Panc1 (cell line): Measurements from ENCODE around the gene ATG4B. TPM values are rescaled to one million over a fixed set of nuclear protein-coding genes. Genes with fewer than 3 reads are reported as not detected.

ENCODE experiments used
- ATAC-seq: fragments of 200-7000 bp; cut with Tn5 transposase; 2 replicates; pipeline ENCODE4 v1.9.1; 2020; ENCODE audit warnings: mild to moderate bottlenecking, moderate library complexity
- BruUV-seq: library from RNA; stranded (reverse); fragments of 400-500 nt; replicated peaks from 2 replicates; lab custom pipeline; 2021; lab: Mats Ljungman, UMichigan
- CTCF ChIA-PET: fragments of 300-600 bp; sonication (Branson Sonifier 250); formaldehyde crosslinking; loops from one replicate; lab custom pipeline; 2022; ENCODE audit warnings: antibody characterized with exemption; lab: Charles Lee
- POLR2A ChIA-PET: fragments of 300-600 bp; sonication (Branson Sonifier 250); formaldehyde crosslinking; loops from one replicate; lab custom pipeline; 2022; ENCODE audit warnings: antibody characterized with exemption; lab: Charles Lee
- DNase-seq: peaks from one replicate; pipeline ENCODE4 v3.0.0-alpha.2; 2010; ENCODE audit warnings: low read depth, low spot score
- H3K27ac ChIP-seq: 2 replicates; pipeline ENCODE4 v1.5.1; 2011; ENCODE audit warnings: mild to moderate bottlenecking, low read length, inconsistent platforms
- H3K27me3 ChIP-seq: fragments of 200-500 bp; sonication (Bioruptor generic); 2 replicates; pipeline ENCODE4 v1.6.0; 2014; ENCODE audit warnings: low read length, inconsistent platforms; ENCODE audit not compliant: control insufficient read depth, insufficient read depth
- H3K36me3 ChIP-seq: fragments of 200-500 bp; sonication (Bioruptor generic); 2 replicates; pipeline ENCODE4 v1.5.1; 2014; ENCODE audit warnings: inconsistent platforms, mild to moderate bottlenecking, low read length, moderate library complexity; ENCODE audit not compliant: control insufficient read depth, insufficient read depth
- H3K4me1 ChIP-seq: 2 replicates; pipeline ENCODE4 v1.5.1; 2011; ENCODE audit warnings: inconsistent platforms, mild to moderate bottlenecking, low read length, moderate library complexity; ENCODE audit not compliant: control insufficient read depth, insufficient read depth
- H3K4me3 ChIP-seq, 2 experiments: 2 replicates each; pipeline ENCODE4 v1.5.1; 2011 to 2012; ENCODE audit warnings: low read depth in 2 of 2, low read length in 2 of 2, mild to moderate bottlenecking in 2 of 2, inconsistent platforms in 1 of 2, moderate library complexity in 1 of 2
- H3K9me3 ChIP-seq: fragments of 200-500 bp; sonication (Bioruptor generic); 2 replicates; pipeline ENCODE4 v1.5.1; 2014; ENCODE audit warnings: low read depth, mild to moderate bottlenecking, inconsistent platforms, low read length, moderate library complexity; ENCODE audit not compliant: control insufficient read depth, insufficient read depth
- POLR2AphosphoS5 ChIP-seq: IDR thresholded peaks from 2 replicates; pipeline ENCODE4 v1.6.1; 2012; ENCODE audit warnings: mild to moderate bottlenecking, low read depth, low read length, moderate library complexity
- SIN3A ChIP-seq: IDR thresholded peaks from 2 replicates; pipeline ENCODE4 v1.6.1; 2012; ENCODE audit warnings: low read depth, mild to moderate bottlenecking, low read length, moderate library complexity, borderline replicate concordance; ENCODE audit not compliant: insufficient read depth
- TCF7L2 ChIP-seq: IDR thresholded peaks from 2 replicates; pipeline ENCODE4 v1.6.1; 2011; ENCODE audit warnings: mild to moderate bottlenecking, low read depth, low read length, inconsistent platforms
- in situ Hi-C: cut with HindIII; loops from 2 replicates; pipeline ENCODE4 v1.10.0; 2016; ENCODE audit warnings: low sequenced_read_pairs, low pct_unique_long_range_greater_than_20kb
- intact Hi-C: fragments of 100-400 bp; cut with micrococcal nuclease; formaldehyde crosslinking; loops from one replicate; pipeline ENCODE4 v1.10.0; 2022; ENCODE audit not compliant: unreplicated experiment
- total RNA-seq: library from RNA; stranded (reverse); gene quantifications from one replicate; pipeline ENCODE4 v1.2.1, GENCODE V29; 2021; ENCODE audit not compliant: unreplicated experiment
- TF ChIP-seq, protein P1 (sequence below), 2 experiments: IDR thresholded peaks; 2 replicates each; pipeline ENCODE4 v1.6.1; 2011 to 2012; ENCODE audit warnings: low read depth in 2 of 2, control low read depth in 1 of 2, low read length in 1 of 2, mild to moderate bottlenecking in 1 of 2, moderate library complexity in 1 of 2; ENCODE audit not compliant: insufficient read depth in 1 of 2
- TF ChIP-seq, protein P2 (sequence below): fragments of 450-650 bp; IDR thresholded peaks from 2 replicates; pipeline ENCODE4 v1.5.1; 2017; ENCODE audit warnings: mild to moderate bottlenecking

ATG4B gene
- total RNA-seq, 1 experiment from 2014 or later, result 84.2 TPM

DNA sequence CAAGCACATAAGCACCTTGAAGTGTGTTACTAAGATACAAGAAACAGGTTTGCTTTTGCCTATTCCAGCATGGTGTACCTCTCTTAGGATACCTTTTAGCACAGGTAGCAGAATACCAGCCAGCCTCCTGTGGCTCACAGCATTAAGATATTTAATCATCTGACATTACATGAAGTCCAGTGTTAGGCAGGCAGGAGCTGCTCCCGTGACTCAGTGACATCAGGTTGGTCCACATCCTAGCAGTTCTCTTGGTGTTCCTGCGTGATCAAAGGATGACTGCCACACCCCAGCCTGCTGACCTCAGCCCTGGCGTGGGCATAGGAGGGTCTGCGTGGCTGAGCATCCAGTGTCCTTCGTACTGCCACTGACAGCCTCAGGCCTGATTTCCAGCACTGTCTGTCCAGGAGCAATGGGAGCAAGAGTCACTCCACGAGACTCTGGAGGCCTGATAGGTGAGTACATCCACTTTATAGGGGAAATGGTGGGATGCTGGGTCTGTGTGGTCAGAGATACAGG is 52.8 kb downstream of the ATG4B start:
- CTCF ChIA-PET, result no interaction called here
- H3K4me1 ChIP-seq, result peaks cover 13% of the 10 kb centered on the region
- in situ Hi-C loops (no loop called here), intact Hi-C loops (no loop called here)
- no peak for TF ChIP-seq SIN3A
- TF ChIP-seq, protein P1, sequence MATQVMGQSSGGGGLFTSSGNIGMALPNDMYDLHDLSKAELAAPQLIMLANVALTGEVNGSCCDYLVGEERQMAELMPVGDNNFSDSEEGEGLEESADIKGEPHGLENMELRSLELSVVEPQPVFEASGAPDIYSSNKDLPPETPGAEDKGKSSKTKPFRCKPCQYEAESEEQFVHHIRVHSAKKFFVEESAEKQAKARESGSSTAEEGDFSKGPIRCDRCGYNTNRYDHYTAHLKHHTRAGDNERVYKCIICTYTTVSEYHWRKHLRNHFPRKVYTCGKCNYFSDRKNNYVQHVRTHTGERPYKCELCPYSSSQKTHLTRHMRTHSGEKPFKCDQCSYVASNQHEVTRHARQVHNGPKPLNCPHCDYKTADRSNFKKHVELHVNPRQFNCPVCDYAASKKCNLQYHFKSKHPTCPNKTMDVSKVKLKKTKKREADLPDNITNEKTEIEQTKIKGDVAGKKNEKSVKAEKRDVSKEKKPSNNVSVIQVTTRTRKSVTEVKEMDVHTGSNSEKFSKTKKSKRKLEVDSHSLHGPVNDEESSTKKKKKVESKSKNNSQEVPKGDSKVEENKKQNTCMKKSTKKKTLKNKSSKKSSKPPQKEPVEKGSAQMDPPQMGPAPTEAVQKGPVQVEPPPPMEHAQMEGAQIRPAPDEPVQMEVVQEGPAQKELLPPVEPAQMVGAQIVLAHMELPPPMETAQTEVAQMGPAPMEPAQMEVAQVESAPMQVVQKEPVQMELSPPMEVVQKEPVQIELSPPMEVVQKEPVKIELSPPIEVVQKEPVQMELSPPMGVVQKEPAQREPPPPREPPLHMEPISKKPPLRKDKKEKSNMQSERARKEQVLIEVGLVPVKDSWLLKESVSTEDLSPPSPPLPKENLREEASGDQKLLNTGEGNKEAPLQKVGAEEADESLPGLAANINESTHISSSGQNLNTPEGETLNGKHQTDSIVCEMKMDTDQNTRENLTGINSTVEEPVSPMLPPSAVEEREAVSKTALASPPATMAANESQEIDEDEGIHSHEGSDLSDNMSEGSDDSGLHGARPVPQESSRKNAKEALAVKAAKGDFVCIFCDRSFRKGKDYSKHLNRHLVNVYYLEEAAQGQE (IDR thresholded peaks at IDR 0.05; ENCODE audit: insufficient read depth in 1 of 2, low read depth in 2 of 2, low read length in 1 of 2), result no peak
- no peak for TF ChIP-seq POLR2AphosphoS5
- no peak for TF ChIP-seq TCF7L2
- TF ChIP-seq, protein P2, sequence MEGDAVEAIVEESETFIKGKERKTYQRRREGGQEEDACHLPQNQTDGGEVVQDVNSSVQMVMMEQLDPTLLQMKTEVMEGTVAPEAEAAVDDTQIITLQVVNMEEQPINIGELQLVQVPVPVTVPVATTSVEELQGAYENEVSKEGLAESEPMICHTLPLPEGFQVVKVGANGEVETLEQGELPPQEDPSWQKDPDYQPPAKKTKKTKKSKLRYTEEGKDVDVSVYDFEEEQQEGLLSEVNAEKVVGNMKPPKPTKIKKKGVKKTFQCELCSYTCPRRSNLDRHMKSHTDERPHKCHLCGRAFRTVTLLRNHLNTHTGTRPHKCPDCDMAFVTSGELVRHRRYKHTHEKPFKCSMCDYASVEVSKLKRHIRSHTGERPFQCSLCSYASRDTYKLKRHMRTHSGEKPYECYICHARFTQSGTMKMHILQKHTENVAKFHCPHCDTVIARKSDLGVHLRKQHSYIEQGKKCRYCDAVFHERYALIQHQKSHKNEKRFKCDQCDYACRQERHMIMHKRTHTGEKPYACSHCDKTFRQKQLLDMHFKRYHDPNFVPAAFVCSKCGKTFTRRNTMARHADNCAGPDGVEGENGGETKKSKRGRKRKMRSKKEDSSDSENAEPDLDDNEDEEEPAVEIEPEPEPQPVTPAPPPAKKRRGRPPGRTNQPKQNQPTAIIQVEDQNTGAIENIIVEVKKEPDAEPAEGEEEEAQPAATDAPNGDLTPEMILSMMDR, result no peak
- 0 out of 2 replicates have a peak, but pooled peaks cover 6% of the 10 kb centered on the region for H3K36me3 ChIP-seq
- DNase-seq (no peak), ATAC-seq (no peak)
- H3K27ac ChIP-seq, result no peak overlapping the region
- H3K9me3 ChIP-seq, result no peaks in the 10 kb centered on the region
- H3K4me3 ChIP-seq, result no peak overlapping the region
- BruUV-seq, result no TSS peak
- POLR2A ChIA-PET, result no interaction called here
- no peaks in the 10 kb centered on the region for H3K27me3 ChIP-seq

DNA sequence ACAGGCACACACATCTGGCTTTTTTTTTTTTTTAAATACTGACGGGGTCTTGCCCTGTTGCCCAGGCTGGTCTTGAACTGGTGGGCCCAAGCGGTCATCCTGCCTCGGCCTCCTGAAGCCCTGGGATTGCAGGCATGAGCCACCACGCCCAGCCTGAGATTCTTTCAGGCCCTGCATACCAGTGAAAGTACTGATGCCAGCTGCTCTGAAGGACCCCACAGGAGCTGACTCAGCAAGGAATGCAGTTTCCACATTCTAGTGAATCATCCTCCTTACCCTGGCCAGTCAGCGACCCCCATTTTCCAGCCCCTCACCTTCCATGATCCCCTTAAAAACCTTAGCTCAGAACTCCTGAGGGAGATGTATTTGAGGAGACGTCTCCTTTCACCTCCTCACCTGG is 55.0 kb downstream of the ATG4B start:
- ChIA-PET CTCF (no interaction called here), POLR2A (no interaction called here)
- ATAC-seq (no peak), DNase-seq (no peak)
- H3K4me1 ChIP-seq, result peaks cover 7% of the 10 kb centered on the region
- BruUV-seq, result no TSS peak
- no peak overlapping the region for H3K4me3 ChIP-seq
- TF ChIP-seq, protein P1 (IDR thresholded peaks at IDR 0.05; ENCODE audit: insufficient read depth in 1 of 2, low read depth in 2 of 2, low read length in 1 of 2), result no peak
- TF ChIP-seq TCF7L2 (no peak), POLR2AphosphoS5 (no peak), SIN3A (no peak)
- TF ChIP-seq, protein P2, result no peak
- intact Hi-C loops (no loop called here), in situ Hi-C loops (no loop called here)
- H3K36me3 ChIP-seq, result 0 out of 2 replicates have a peak, but pooled peaks cover 6% of the 10 kb centered on the region
- no peak overlapping the region for H3K27ac ChIP-seq
- H3K27me3 ChIP-seq, result no peaks in the 10 kb centered on the region
- no peaks in the 10 kb centered on the region for H3K9me3 ChIP-seq
